Renal pelvis (tissue), 12 donors: ENCODE measurements around the gene GPR61. TPM values are rescaled to one million over a fixed set of nuclear protein-coding genes. Genes with fewer than 3 reads are reported as not detected.

Source experiments
- DNase-seq: peaks from one replicate; pipeline ENCODE4 v3.0.0-alpha.2; 2013
- long read RNA-seq, 16 experiments: transcript quantifications; one replicate each; lab custom pipeline, GENCODE V29; 2026
- polyA plus RNA-seq, 3 donors: library from polyadenylated mRNA; unstranded; fragments of 120-200 nt; gene quantifications; one replicate each; pipeline ENCODE4 v1.2.1, GENCODE V29; 2013; ENCODE audit not compliant: insufficient read length in 3 of 3

GPR61 gene, protein sequence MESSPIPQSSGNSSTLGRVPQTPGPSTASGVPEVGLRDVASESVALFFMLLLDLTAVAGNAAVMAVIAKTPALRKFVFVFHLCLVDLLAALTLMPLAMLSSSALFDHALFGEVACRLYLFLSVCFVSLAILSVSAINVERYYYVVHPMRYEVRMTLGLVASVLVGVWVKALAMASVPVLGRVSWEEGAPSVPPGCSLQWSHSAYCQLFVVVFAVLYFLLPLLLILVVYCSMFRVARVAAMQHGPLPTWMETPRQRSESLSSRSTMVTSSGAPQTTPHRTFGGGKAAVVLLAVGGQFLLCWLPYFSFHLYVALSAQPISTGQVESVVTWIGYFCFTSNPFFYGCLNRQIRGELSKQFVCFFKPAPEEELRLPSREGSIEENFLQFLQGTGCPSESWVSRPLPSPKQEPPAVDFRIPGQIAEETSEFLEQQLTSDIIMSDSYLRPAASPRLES
- 1 to 10 TPM in 1 of 3 donors, under 1 TPM in 2; 0.18 to 1.4 (median 0.75) TPM for polyA plus RNA-seq
- long read RNA-seq, donor 1, result 0 reads
- long read RNA-seq, donor 2, result 0 reads
- long read RNA-seq, donor 3, result 0 reads
- long read RNA-seq, donor 4, result 0 reads
- long read RNA-seq, donor 5, result 0 reads
- long read RNA-seq, donor 6, result 0 reads
- long read RNA-seq, donor 7, result 0 reads
- long read RNA-seq, donor 8, result 0 reads
- long read RNA-seq, donor 9, result 0 reads
- long read RNA-seq, donor 10, result 0 reads
- long read RNA-seq, donor 11, result 0 reads
- long read RNA-seq, donor 12, result 0 reads
- long read RNA-seq, donor 13, result 0 reads
- long read RNA-seq, donor 14, result 0 reads
- long read RNA-seq, donor 15, partial matches to known transcripts, result 7 of 7 reads
- long read RNA-seq, donor 15, other reads (novel, unspliced or antisense), result 0 of 7 reads
- long read RNA-seq, donor 16, result 0 reads

DNA sequence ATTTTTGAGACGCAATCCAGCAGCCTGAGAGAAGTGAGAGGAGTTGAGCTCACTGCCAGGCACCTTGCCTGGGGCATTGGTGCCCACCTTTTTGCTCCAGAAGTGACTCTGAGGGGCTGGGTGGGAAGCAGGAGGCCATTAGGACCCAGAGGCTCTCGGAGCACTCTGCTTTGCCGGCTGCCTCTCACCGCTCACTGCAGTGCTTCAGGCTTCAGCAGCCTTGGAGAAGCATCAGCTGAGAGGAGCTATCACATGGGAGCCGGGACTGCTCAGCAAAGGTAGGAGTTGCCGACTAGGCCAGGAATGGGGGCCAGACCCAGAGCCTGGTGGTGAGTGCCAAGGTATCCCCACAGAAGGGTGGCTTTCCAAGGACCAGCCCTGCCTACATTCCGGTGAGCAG lies at the start of gene GPR61:
Gene GPR61, plus strand, starts transcription at position 197 of the 400 bp plus-strand sequence. CDS start 3,151 bp downstream, outside the sequence.
- DNase-seq, result no peak

DNA sequence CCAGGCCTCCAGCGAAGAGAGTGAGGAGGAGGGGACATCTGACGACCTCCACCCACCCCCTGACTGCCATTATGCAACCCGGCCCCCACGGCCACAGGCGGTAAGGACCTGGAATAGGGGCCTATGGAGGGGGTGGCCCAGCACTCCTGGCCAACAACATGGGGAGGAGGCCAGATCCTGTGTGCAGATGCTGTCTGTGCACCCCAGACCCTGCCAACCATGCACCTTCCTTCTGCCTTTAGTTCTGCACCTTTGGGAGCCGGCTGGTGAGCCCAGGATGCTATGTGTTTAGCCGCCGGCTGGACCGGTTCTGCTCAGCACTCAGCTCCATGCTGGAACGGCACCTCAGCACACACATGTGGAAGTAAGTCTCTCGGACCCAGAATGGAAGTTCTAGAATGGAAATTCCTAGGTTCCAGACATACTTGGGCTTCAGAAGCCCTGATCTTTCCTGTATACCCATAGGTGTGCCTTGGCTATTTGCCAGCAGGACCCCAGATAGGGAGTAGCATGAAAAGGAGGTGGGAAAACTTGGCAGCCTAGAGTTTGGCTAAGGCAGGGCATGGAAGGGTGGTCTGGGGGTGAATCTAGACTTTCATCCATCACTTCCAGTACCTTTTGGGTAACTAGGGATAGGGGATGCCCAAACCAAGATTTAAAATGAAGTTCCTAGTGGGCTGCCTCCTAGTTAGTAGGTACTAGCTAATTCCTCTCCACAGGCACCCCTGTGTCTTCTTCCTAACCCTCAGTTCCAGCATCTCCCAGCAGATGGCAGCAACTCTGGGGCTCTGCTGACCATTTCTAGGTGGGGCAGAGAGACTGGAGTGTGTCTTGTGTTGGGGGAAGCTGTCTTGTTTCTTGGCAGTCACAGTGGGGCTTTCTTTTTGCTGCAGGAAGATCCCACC lies 49.4 kb upstream of the GPR61 start:
- DNase-seq, result no peak

DNA sequence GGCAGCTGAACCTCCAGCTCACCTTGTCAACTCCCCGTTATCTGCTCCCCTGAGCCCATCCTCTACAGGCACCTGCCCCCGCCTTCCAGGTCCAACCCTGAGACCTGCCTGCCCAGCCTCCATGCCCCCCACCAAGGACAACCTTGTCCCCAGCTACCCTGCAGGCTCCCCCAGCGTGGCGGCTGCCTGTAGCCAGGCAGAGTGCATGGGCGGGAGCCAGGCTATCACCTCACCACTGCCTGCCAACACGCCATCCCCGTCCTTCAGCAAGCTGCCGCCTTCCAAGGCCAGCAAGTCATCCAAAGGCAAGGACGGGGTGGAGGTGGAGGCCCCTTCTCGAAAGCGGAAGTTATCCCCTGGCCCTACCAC lies 48.8 kb upstream of the GPR61 start:
- DNase-seq, result no peak

DNA sequence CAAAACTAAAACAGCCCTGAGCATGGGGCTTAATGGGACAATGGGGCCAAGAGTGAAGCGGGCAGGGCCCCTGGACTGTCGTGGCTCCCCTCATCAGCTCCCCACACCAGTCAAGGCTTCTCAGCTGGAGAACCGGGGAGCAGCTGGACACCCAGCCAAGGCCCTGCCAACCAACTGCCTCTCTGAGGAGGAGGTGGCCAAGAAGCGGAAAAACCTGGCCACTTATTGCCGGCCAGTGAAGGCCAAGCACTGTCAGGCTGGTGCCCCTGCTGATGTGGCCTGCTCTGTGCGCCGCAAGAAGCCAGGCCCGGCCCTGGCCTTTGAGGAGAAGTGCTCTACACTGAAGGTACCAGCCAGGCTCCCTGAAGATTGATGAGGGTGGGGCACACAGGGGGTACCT lies 48.3 kb upstream of the GPR61 start:
- DNase-seq, result no peak

DNA sequence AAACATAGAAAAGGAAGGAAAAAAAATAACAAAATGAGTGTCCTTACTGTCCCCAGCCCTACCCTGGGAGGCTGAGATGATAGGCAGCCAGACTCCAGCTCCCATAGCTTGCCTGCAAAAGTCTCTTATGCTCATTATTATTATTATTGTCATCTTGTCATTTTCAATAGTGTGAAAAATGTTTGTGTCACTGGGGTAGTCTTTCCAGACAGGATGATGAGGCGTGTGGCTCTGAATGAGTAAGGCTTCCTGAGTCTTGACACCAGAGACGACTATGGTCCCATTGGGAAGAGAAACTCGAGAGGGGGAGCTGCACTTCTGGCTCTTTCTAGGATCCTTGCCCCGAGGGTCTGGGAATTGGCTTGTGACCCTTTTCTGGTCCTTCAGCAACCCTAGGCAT lies 46.9 kb upstream of the GPR61 start:
- no peak for DNase-seq

DNA sequence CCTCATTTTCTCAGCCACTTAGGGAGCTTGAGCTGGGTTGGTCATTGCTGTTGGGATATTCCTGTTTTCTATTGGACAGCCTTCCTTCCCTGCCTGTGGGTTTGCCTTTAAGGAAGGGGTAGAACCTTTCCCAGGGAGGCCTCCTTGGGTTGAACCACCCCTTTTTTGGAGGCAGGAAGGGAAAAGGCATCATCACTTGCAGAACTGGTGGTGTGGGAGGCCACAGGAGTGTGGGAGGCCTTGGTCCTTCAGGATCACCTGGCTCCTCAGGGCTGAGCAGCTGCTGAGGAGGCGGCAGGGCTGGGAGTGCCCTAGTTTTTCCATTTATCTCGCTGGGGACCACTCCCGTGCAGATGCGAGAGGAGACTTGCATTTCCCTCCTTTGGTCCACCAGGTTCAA lies 46.4 kb upstream of the GPR61 start:
- DNase-seq, result no peak

DNA sequence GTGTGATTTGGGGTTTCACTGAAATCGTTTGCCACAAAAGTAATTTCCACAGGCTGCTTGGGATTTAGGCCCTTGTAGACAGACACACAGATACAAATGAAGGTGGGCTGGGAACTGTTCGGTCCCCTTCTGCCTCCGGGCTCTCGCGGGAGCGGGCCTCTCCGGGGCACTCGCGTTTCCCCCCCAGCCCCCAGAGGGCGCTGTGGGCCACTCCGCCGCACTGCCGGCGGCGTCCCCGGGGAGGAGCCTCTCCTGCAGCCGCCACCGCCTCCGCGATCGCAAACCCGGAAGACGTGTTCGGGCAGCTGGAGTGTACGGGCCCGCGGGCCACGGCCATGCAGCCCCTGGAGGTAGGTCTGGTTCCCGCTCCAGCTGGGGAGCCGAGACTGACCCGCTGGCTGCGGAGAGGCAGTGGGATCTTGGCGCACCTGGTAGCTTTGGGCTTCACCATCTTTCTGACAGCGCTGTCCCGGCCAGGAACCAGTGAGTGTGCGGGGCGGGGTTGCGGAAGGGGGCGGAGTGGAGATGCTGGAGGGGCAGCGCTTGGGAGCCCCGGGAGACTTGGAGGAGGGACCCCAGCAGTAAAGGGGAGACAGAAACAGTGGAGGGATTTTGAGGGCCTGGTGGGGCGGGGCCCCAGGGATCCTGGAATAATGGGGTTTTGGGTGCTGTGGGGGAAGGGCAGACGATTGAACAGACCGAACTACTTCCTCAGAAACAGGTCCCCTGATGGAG lies 45.7 kb upstream of the GPR61 start, which contains the start of gene CYB561D1:
Gene CYB561D1, plus strand, starts transcription at position 290 of the 735 bp plus-strand sequence. Its CDS starts 46 bp downstream, at position 336.
- peak; percentile 83 for DNase-seq

DNA sequence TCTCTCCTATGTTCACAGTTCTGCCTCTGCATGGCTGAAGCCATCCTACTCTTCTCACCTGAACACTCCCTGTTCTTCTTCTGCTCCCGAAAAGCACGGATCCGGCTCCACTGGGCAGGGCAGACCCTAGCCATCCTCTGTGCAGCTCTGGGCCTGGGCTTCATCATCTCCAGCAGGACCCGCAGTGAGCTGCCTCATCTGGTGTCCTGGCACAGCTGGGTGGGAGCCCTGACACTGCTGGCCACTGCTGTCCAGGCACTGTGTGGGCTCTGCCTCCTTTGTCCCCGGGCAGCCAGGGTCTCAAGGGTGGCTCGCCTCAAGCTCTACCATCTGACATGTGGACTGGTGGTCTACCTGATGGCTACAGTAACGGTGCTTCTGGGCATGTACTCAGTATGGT lies 43.9 kb upstream of the GPR61 start:
- DNase-seq, result no peak

DNA sequence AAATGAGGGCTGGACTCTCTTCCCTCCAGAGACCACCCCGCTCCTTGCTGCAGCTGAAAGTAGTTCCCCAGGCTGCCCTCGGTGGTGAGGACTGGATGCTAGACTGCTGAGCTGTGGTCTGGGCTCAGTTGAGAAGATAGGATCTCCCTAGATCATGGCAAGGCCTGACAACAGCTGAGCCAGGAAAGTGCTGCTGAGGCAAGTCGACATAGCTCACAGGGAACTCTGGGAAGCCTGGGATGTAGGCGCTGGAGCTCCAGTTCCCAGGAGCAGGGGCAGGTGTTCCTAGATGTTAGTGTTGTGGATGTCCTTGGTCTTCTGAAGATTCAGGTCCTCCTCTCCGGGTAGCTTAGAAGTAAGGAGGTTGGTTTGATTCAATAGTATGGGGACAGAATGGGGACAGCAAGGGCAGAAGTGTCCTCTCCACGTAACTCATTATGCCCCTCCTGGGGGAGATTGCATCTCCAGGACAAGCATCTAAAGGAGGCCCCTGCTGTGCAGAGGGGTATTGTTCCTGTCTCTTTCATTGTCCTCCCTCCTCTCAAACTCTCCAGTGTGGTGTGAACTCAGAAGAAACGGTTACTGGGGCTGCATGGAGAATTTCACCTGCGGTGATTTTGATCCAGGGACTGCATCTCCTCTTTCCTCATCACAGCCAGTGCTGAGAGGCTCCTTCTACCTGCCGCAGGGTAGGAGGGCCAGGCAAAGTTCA lies 42.1 kb upstream of the GPR61 start:
- DNase-seq, result no peak

DNA sequence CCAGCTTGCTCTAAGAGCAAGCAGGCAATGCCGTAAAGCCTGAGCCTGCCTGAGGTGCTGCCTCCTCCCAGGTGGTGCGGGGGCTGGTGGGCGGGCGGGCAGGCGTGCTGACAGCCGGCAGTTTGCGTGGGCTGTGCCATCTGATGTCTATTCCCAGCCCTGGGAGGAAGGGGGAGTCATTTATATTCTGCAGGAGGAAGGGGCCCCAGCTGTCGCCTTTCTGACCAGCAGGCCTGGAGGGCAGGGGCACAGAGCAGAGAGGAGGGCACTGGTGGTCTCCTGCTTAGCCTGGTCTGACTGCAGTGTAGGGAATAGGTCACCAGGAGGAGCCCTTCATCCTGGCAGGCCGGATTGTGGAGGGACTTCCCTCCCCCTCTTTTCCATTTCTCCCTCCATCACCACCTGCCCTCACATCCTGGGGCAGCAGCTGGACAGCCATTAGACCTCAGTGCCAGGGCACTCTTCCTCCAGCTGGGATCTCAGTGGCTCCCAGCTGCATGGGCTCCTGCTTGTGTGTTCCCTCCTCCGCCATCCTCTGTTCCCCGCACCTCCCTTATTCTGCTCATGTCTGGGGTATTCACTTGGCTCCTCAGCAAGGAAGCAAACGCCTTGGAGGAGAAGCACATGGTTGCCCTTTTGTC lies 41.4 kb upstream of the GPR61 start:
- peak; percentile 83 for DNase-seq

DNA sequence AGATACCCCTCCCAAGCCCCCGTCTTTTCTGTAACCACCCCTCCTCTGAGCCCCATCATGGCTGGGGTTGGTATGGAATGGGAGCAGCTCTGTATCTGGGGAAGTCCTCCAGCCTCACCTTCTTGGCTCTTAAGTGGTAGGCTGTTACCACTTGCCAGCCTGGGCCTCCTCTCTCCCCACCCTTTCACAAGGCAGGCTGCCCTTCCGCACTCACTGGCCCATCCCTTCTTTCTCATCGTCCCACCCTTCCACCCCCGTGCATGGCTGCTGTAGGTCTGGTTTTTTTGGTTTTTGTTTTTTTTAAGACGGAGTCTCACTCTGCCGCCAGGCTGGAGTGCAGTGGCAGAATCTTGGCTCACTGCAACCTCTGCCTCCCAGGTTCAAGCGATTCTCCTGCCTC lies 40.6 kb upstream of the GPR61 start:
- no peak for DNase-seq

DNA sequence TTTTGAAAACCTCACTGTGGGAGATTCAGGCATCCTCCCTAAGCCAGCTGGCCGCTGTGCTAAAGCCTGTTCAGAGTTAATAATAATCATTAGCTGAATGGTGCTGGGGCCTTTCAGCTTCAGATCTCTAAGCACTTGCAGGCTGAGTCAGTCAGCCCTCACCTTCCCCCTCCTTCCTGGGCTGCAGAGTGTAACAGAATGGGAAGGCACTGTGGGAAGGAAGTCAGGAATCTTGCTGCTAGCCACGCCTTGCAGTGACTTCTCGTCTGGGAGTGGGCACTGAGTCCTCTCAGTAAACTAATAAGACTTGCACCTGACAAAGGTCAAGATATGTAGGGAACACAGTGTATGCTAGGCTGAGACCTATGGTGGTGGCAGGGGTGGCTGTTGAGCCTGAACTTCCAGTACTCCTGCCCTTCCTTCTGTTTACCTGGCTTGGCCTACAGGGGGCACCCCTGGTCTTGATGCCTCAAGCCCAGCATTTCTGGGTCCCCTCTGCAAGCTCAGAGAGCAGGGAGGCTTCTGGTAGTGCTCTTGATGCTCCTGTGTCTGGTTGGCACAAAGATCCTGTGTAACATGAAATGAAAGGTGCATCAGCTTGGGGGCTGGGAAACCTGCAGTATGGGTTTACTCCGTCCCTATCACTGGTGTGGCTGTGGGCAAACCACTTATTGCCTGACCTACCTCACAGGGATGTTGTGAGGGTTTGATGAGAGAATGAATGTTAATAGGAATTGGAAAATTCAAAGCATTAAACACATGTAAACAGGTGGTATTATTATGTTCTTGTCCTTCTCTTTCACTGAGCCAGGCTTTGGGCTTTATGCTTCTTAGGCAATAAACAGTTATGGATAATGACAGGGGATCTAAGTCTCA lies 39.8 kb upstream of the GPR61 start:
- DNase-seq, result no peak

DNA sequence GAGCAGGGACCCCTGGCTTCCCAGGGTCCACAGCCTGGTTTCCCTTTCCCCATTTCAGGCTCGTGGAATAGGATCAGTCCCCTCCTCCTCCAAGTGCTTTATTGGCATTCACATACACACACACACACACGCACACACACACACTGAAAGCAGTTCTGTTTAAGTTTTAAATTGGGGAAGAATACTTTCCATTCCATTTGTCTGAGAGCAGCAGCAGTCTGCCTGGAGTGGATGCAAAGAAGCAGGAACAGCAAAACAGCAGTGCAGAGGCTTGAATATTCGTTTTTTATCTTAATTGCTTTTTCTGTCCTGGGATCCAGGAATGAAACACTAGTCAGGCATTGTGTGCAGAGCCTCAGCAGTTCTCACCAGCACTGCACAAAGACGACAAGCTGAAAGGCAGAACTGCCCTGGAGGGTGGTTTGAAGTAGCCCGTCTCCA lies 38.7 kb upstream of the GPR61 start:
- DNase-seq, result no peak

DNA sequence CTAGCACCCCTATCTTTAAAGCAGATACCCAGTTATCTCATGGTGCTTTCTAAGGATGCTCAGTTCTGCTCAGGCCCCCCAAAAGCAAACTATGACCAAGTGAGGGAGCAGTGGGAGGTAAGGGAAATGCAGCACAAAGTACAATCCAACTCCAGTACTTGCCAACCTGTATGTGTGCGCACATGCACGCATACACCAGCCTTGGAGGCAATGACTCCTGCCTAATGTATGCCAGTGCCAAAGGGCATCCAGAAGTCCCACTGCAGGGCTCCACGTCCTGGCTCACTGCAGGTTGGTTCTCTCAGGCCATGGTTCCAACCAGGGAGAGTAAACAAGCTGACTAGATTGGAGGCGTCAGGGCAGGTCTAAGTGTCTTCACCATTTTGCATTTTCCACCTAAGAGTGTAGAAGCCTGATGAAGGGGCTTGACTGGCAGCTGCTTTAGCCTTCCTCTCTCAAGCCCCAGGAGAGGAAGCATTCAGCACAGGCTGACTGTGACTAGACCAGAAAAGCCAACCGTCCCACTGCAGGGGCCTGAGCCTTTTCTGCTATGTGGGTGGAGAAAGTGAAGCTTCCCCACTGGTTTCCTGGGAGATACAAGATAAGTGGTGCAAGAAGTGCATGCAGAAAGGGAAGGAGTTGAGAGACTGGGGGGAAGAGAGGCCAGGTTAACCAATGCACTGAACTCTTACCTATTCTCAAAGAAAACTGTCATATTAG lies 37.9 kb upstream of the GPR61 start:
- DNase-seq, result no peak

DNA sequence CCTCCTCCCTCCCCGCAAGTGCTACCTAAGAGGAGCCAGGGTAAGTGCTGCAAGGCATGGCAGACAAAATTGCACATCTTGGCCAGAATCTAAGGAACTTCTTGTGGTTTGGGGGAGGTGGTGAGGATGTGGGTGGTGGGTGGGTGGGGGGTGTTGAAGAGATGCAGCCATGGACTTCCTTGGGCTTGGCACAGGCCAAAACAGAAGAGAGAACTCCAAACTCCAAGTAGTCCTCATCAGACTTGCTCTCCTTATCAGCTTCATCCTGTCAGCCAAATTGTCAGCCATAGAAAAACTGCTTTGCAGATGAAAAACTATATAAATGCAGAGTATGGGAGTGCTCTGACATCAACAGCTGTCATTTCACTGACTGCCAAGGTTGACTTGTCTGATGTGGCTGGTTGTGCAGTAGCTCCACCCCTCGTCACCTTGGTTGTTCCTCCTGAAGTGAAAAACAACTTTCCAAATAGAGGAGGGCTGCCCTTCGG lies 37.3 kb upstream of the GPR61 start:
- no peak for DNase-seq

DNA sequence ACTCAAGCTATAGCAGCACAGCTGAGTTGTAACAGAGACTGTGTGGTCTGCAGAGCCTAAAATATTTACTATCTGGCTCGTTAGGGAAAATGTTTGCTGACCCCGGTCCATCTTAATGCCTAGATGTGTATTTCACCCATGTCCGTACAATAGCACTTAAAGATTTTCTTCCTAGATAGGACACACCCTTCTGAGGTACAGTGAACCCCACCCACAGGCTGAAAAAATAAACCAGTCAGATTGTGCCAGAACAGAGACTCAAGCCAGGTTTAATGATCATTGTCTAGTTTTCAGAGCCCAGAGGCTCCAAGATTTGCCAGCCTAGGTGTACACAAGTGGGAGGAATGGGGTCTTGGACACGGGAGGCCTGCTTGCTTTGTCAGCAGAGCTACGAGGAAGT lies 35.7 kb upstream of the GPR61 start:
- no peak for DNase-seq

DNA sequence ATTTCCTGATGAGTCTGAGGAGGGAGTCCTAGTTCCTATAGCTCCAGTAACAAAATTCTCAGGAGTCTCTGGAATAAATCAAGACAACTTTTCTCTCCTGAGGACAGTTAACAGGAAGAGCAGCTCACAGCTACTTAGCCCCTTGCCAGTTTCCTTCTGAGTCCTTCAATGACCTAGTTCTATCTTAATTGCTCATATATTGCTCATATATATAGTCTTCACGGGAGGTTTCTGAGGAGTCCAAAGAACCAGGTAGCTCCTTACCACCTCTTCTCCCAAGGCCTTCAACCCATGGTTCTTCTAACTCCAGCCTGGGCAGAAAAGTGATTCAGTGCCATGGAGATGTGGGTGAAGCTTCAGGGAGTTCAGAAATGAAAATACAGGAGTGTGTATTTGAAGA lies 34.7 kb upstream of the GPR61 start:
- no peak for DNase-seq
